Adipose tissue (tissue), 3 donors: Measurements from ENCODE around the gene MDM1. TPM values are rescaled to one million over a fixed set of nuclear protein-coding genes. Genes with fewer than 3 reads are reported as not detected.

Experiments used
- H3K27ac ChIP-seq: one replicate; pipeline ENCODE4 v1.5.1; 2013; ENCODE audit warnings: low read depth, low read length
- WGBS, 3 donors: extraction: QIAGEN DNeasy Blood & Tissue Kit; methylation state at CpG; one replicate each; pipeline ENCODE4 v1.1.7; 2013; 5-methylcytosine and 5-hydroxymethylcytosine counted together
- polyA plus RNA-seq, 3 donors: library from polyadenylated mRNA; stranded (reverse); fragments of 200-250 nt; gene quantifications; one replicate each; pipeline ENCODE4 v1.2.3, GENCODE V29; 2013
- donor health status: healthy with polysubstance abuse.
- donor health status: Bipolar disorder and iron deficiency.
- donor health status: healthy.

Gene MDM1
- polyA plus RNA-seq, 3 donors = 3.9 to 9.0 (median 4.6) TPM

GRCh38 chr12:68359674-68360073 lies 27.5 kb upstream of the MDM1 start:
- no peak overlapping the region for H3K27ac ChIP-seq

- 36 to 46% (median 40%) methylated on average over 10 of the region's 10 CpGs for WGBS, 3 donors
- H3K27ac ChIP-seq = no peak overlapping the region
Observed at GRCh38 chr12:68358532-68359485, 26.6 kb upstream of the MDM1 start.

DNA sequence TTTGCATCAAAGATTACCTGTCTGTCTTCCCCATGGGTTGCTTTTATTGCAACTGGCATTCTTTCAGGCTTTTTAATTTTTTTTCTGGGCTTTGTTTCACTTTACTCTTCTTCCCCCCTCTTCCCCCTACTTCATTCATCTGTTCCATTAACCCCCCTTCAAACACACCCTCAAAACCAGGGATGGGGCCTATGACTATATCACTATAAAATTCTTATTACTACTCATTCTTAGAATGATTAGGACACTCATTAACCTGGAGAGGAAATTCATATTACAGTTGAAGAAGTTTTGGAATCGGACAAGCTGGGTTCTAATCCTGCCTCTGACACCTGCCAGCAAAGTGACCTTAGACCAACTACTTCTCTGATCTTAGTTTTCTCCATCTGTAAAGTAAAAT lies 24.8 kb upstream of the MDM1 start:
- 87 to 94% (median 90%) methylated on average over 1 of the region's 1 CpG for WGBS, 3 donors
- H3K27ac ChIP-seq = no peak overlapping the region

DNA sequence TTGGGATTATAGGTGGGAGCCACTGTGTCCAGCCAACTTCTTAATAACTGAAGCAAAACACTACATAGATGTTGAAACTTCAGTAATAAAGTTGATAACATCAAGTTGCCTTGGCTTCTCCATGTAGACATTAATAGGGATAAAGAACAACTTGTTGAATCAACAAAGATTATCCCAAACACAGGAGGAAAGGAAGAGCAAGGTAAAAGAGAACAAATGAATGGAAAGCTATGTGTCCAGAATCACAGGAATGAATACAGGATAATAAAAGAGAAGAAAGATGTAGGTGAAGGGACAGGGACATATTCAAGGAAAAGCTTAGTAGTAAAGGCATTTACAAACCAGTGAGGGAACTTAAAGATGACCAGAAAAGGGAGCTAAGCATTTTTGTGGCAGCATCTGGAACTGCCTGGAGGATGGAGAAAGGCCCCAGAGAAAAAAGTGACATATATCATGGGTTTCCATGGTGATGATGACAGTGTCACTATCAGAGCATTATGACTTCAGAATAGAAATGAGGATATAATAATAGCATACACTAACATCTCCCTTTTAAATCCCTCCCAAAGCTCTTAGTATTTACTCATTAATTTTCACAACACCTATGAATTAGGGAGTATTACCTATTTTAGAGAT lies 24.0 kb upstream of the MDM1 start:
- no peak overlapping the region for H3K27ac ChIP-seq

GRCh38 chr12:68354977-68355541 lies 22.9 kb upstream of the MDM1 start:
- 61 to 87% (median 79%) methylated on average over 4 of the region's 4 CpGs for WGBS, 3 donors
- no peak overlapping the region for H3K27ac ChIP-seq

DNA sequence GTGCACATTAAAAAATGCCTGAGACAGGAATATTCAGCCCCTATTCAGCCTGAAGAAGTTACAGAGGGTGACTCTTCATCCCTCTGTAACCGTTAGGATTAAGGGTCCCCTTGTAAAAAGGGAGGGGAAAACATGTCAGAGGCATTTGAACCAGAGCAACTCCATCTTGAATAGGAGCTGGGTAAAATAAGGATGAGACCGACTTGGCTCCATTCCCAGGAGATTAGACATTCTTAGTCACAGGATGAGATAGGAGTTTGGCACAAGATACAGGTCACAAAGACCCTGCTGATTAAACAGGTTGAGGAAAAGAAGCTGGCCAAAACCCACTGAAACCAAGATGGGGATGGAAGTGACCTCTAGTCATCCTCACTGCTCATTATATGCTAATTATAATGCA lies 19.9 kb upstream of the MDM1 start:
- WGBS, 3 donors = 66 to 71% (median 70%) methylated on average over 2 of the region's 2 CpGs
- H3K27ac ChIP-seq = no peak overlapping the region

DNA sequence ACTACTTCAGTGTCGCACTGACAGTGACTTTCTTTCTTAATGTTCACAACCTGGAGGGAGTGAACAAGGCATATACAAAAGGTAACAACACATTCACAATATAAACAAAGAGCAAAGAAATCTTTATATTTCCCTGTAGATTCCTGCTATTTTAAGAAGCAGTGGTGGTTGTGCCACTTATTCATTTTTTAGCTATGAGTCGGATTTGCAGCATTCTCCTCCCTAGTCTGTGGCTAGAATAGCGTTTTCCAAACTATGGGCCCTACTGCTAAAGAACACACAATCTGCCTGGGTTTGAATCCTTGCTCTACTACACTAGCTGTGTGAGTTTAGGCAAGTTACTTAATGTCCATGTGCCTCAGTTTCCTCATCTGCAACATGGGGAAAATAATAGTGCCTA lies 18.6 kb upstream of the MDM1 start:
- 82 to 87% (median 83%) methylated on average over 3 of the region's 3 CpGs for WGBS, 3 donors
- no peak overlapping the region for H3K27ac ChIP-seq

DNA sequence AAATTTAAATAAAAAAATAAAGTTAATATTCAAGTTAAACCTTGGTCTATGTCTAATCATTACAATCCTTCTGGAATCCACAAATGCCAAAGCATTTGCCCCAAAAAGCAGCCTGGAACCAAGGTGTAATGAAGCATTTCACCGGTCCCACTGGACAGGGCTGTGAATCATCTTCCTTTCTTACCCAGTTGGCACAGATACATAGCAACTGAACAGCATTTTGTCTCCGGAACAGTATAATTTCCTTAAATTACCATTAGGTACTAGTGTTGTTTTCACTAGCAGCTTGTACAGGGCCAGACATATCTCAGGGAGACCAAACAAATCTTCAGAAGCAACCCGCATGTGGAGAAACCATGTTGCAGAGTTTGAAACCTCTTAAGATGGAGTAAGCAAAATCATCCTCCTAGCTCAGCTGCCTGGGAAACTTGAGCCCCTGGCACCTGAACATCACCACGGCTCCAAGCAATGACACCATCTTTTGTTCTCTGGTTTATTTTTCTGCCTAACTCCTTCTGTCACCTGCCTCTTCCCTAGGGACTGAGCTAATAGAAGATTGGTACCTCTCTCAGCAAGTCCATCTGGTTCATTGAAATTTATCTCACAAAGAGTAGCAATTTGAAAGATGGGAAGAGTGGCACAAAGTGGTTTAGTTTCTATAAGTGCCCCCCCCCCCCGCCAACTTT lies 17.9 kb upstream of the MDM1 start:
- 62 to 78% (median 72%) methylated on average over 5 of the region's 5 CpGs for WGBS, 3 donors
- no peak overlapping the region for H3K27ac ChIP-seq

DNA sequence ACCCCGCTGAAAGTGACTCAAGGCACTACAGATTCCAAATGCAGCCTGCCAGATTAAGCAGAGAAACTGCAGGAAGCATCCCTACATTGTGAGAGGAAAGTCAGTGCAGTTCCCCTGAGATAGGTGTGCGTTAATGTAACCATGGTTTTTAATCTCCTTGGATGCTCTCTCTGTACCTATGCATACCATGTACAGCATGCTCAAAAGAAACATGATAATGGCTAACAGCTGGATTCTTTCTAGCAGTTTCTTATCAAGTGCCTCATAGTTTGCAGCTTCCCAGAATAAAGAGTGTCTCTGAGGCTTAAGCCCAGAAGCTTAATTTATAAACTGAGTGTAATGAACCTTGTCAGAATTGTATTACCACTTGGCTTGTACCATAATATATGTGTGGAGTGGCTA lies 17.1 kb upstream of the MDM1 start:
- WGBS, 3 donors = 59 to 67% (median 64%) methylated on average over 2 of the region's 2 CpGs
- no peak overlapping the region for H3K27ac ChIP-seq

DNA sequence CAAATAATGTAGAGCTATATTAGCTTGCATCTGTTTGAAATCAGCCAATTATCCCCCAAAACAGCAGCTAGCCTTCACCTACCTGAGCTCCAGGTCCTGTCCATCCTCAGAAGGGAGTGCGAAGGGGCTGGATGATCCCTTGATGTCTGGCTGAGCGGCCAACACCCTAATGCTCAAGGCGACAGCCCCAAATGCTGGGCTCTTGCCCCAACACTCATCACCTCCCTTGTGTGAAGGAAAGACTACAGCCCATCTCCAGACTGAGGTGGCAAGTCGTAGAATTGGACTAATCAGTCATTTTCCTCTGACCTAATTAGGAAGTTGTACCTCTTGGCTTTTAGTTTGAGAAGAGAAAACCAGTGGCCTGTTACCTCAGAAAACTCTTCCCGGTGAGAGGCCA lies 16.3 kb upstream of the MDM1 start:
- WGBS, 3 donors = 77 to 91% (median 84%) methylated on average over 5 of the region's 5 CpGs
- H3K27ac ChIP-seq = no peak overlapping the region

DNA sequence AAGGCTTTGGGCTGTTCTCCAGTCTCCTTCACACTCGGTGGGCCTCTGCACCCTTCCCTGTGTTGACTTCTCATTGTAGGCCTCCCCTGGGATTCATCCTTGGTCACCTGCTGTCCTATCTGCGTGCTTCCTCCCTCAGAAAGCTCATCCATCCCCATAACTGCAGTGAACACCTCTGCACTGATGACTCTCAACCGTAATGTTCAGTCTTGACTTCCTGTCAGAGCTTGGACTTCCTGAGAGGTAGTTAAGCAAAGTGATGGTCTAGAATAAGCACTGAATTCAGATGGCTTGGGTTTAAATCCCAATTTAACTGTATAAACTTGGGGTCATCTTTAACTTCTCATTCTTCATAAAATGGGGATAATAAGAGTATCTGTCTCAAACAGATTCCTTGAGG lies 13.6 kb upstream of the MDM1 start:
- 53 to 69% (median 63%) methylated on average over 3 of the region's 3 CpGs for WGBS, 3 donors
- H3K27ac ChIP-seq = no peak overlapping the region

DNA sequence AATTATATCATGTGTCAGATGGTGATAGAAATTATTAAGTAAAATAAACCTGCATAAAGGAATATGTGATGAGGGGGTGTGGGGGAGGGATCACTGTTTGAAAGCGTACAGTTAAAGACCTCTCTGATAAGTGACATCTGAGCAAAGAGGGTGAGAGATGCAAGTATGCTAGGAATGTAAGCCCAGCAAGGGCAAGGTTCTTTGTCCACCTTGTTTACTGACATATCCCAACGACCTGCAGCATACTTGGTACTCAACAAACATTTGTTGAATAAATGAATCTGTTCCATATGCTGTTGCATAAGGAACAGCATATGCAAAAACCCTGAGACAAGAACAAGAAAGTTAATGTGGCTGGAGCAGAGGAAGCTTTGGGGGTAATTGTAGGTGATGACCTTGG lies 12.0 kb upstream of the MDM1 start:
- WGBS, 3 donors = 24 to 66% (median 65%) methylated on average over 2 of the region's 2 CpGs
- no peak overlapping the region for H3K27ac ChIP-seq

DNA sequence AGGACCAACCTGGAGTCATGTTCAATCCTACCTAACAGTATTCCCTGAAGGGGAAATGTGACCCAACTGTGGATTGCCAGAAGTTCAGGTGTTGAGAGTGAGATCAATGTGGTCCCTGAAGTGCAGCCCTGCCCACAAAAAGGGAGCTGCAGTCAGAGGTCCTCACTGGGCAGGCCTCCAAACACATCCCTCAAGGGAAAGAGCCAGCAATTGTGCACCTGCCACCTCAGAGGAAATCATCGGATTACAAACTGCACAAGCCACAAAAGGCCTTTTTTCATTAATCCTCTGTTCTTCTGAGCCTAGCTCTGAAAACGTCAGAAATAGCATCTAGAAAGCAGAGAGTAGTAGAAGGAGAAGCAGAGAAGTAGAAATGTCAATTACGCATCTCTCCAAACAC lies 10.8 kb upstream of the MDM1 start:
- no peak overlapping the region for H3K27ac ChIP-seq
- WGBS, 3 donors = 40 to 56% (median 51%) methylated on average over 3 of the region's 3 CpGs

DNA sequence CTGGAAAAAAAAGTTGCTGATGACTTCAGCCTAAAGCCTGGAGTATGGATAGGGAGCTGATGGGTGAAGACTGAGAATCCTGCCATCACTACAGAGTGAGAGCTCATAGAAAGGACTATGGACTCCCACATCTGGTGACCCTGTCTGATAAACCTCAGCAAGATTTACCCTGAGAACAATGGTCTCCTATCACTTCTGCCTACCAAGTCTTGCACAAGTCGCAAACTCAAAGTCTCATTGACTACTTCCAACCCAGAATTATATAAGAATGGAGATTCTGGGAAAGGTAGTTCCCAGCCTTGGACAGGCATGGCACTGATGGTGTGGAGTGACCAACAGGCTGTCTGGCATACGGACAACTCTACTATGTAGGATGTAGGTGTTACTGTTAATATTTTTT lies 9.7 kb upstream of the MDM1 start:
- WGBS, 3 donors = 76 to 97% (median 92%) methylated on average over 2 of the region's 2 CpGs
- H3K27ac ChIP-seq = no peak overlapping the region

DNA sequence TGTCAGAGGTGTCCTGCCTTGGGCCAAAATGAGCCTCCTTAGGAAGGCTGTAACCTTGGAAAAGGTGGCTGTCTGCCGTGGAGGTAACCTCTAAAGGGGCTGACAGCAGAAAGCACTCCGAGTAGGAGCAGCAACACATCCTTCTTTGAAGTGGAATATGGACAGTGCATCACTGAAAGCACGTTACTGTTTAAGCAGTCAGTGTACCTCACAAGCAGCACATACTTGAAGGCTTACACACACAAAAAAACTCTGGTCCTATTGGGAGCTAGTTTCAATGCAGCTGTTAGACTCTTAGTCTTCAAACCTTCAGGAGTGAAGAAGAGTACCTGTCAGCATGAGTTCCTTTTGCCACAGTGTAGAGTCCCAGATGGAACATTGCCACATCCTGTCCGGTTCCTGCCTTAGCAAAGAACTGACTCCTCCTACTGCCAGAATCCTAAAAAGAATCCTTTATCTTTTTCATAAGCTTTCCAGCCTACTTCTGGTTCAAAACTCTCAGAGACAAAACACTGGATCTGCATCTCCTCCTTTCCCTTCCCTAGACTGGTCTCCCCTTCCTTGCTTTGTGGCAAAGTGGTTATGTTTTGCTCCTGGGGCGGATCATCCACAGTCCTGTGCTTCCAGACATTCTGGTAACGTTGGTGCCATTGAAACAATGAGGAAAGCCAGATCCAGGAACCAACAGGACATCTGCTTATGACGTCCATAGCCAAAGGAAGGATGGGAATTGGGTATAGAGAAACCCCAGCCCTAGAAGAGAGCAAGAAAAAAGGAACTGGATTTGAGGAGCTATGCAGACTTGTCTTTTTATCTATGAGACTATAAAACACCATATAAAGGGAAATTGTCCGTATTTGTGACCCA lies 8.5 kb upstream of the MDM1 start:
- WGBS, 3 donors = 49 to 56% (median 56%) methylated on average over 8 of the region's 8 CpGs
- no peak overlapping the region for H3K27ac ChIP-seq

DNA sequence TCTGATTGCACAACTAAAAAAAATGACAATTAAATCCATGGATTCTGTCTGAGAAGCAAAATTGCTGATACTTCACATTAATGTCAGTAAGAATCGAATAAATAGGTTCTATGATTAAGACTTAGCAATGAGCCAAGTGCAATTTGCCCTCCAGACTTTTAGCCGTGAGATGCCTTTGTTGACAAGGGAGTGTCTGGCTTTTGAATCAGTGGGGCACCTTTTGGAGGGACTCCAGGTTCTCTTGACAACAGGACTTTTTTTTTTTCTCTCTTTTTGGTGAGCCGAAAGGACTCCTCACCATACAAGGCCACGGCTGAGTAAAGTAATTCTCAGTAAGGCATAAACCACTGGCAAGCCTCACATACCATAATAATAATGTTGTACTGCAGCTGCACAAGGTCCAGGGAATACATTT lies 4.7 kb upstream of the MDM1 start:
- 49 to 74% (median 74%) methylated on average over 4 of the region's 4 CpGs for WGBS, 3 donors
- H3K27ac ChIP-seq = no peak overlapping the region

GRCh38 chr12:68335462-68335861 lies 3.3 kb upstream of the MDM1 start:
- 78 to 90% (median 89%) methylated on average over 3 of the region's 3 CpGs for WGBS, 3 donors
- no peak overlapping the region for H3K27ac ChIP-seq

- H3K27ac ChIP-seq = no peak overlapping the region
- WGBS, 3 donors = 43 to 54% (median 51%) methylated on average over 4 of the region's 4 CpGs
Observed at GRCh38 chr12:68334132-68334531, 2.0 kb upstream of the MDM1 start.
